Stimulated activated CD4-positive, alpha-beta T cell treated with anti-CD3 and anti-CD28 coated beads, Interleukin-2, amount 100 ng/mL, for 4 hours (primary cell): Measurements from ENCODE around the gene PHOX2B.

ENCODE experiments used
- DNase-seq: peaks from one replicate; pipeline ENCODE4 v3.0.0-alpha.2; 2020; ENCODE audit warnings: low read depth

The PHOX2B gene

DNA sequence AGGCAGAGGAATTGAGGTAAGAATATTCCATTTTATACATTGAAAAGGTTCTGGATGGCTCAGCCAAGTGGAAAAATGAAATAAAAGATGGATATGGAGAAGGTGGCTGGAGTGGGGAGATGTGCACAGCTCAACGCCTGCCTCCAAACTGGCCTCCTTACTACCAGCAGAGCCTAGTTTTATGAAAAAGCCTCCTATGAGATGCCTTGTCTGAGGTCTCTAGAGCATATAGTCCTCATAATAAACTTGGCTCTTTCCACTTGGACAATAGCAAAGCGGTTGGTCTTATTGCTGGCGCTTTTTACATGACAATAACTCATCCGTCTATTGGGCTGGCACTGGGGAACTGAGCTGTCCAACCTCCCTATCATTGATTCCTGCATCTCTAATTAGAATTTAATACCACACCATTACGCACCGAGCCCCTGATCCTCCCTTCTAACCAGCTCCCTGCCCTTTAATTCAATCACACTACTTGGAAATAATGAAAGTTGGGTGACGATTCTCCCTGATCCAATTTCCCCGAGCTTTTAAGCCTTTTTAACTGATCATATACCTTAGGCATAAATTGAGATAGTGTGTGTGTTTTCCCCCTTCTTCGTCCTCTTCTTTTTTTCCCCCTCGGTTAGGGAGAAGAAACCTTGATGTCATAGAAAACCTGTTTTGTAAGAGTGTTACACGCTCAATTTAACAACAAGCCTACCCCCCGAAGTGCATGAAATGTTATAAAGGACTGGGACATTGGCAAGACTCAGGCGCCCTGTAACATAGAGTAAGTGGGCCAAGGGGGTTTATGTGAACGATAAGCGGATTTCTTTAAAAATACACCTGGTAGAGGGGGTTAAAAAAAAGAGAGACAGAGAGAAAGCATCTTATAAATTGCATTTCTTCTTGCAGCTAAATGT is at the start of gene PHOX2B:
Gene PHOX2B, minus strand, starts transcription at position 155 of the 905 bp plus-strand sequence. Its CDS starts 115 bp downstream, at position 40.
- DNase-seq, result no peak

GRCh38 chr4:41797260-41797659 is 48.7 kb upstream of the PHOX2B start:
- DNase-seq, result no peak

DNA sequence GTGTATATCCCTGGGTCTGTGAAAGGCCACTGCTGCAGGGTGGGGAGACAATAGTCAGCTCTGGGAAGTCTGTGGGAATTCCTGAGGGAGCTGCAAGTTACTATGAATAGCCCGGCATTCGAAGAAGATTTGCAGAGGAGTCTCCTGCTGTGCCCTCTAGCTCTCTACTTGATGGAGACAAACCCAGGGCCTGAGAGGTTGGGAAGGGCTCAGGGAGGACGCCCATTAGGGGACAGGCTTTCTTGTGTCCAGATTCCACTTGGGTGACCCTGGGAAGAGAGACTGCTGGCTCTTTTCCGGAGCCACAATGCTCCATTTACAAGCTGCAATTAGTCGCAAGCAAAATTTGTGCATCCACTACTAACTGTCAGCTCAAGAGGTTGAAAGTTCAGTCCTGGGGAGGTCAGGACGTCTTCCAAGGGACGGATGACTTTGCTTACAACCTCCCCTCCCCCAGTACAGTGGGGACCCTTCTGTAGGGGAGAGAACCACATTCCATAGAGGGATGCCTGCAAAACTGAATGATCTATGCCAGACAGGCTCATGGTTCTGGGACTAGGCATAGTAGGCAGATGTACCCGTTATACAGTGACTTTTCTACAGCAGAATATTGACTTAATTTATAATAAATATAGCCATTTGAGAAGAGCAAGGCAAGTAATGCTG is 48.2 kb upstream of the PHOX2B start:
- no peak for DNase-seq

GRCh38 chr4:41795796-41796385 is 47.4 kb upstream of the PHOX2B start:
- DNase-seq, result no peak

GRCh38 chr4:41792166-41792565 is 43.6 kb upstream of the PHOX2B start:
- DNase-seq, result no peak

DNA sequence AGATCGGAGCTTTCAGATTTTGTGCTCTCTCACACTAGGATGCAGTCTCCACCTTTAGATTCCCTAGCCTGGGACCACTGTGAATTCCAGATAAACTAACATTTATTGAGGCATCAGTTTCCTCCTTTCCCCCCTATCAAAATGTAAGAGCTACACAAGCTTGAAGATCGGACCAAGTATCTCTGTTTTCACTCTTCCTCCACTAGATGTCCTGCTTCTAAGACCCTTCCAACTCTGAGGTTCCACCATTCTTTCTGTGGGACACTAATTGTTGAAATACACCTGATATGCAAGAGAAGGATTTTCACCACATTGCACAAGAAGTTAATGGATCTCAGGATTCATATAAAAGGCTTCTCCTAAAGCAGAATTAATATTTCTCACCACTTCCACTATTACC is 43.0 kb upstream of the PHOX2B start:
- no peak for DNase-seq

- no peak for DNase-seq
These were observed 39.4 kb upstream of the PHOX2B start for GRCh38 chr4:41787931-41788330.

DNA sequence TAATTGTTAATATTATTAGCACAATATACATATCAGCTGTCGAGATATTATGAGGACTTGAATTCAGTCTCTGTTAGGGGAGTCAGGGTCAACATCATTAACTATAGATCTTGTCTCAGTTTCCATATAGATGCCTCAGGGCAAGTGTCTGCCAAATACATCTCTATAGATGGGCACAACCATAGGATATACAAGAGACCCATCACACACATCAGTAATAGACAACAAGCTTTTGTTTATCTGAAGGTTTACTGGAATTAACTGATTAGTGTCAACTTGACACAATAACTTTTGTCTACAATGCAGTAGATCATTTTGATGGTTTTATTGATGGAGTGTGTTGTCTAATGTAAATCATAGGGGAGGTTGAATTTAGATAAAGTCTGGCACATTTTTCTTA is 37.1 kb upstream of the PHOX2B start:
- no peak for DNase-seq

DNA sequence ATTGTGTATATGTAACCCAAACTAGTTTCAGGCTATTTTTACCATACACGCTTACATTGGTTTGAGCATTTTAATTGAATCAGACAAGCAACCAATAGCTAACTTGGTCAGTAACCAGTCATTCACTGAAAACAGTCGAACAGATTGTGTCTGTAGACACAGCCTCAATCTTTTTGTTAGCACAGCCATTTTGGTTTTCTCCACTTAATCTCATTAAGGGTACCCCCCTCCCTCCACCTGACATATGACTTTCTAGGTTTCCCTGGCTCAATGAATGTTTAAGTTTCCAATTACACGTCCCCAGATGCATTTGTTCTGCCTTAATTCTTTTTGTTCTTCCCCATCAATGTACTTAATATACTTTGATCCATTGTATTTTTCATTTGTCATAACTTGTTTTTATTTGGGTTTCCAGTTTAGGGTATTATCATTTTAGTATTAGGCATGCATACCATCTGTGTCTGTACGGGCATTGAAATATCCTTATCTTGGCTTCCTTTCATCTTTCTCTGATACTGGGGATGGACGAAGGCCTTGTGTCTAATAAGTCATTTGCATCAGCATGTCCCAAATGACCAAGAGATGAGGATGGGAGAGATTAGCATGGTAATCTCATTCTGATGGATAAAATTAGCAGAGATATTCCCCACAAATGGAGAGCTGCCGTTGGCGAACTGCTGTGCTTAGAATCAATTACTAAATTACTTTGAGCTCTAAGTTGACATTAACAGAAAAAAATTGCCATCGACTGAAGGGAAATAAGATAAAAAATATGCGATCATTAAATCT is 35.9 kb upstream of the PHOX2B start:
- DNase-seq, result no peak

GRCh38 chr4:41776466-41776865 is 27.9 kb upstream of the PHOX2B start:
- DNase-seq, result no peak

DNA sequence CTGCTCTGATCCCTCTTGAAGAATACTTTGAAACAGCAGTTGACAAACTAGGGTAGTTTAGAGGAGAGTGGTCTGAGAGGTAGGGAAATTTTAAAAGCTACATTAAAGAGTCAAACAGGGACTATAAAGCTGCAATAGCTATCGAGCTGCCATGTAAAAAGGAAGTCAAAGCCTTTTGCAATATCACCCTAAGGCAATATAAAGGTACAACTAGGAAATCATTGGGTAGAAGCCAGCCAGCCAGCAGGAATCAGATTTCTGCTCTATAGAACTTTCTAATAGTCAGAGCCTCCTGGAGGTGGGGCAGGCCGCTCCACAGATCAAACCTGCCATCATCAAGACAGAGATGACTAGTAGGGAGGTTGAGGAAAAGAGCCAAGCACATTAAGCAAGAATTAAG is 15.2 kb upstream of the PHOX2B start:
- no peak for DNase-seq

DNA sequence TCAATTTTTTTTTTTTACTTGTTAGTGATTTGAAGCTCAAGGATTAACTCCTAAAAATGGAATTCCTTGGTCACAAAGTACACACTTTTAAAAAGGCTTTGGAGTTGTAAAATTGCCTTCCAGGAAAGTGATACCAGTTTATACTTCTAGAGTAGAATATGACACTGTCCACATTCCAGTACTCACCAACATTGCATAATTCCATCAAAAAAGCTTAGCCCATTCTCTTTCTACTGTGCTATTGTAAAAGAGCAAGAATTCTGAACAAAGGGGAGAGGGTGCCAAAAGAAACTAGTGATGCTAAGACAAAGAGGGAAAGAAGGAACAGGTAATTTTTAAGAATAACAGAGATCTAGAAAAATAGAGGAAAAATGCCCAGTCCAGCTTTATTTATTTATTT is 10.4 kb upstream of the PHOX2B start:
- DNase-seq, result no peak

- no peak for DNase-seq
These were observed 9.1 kb upstream of the PHOX2B start for GRCh38 chr4:41757521-41758156.

- DNase-seq, result no peak
These were observed 5.4 kb upstream of the PHOX2B start for GRCh38 chr4:41753942-41754341.

GRCh38 chr4:41752081-41752836 is 3.7 kb upstream of the PHOX2B start:
- no peak for DNase-seq

GRCh38 chr4:41751449-41752061 is 3.0 kb upstream of the PHOX2B start:
- DNase-seq, result no peak

DNA sequence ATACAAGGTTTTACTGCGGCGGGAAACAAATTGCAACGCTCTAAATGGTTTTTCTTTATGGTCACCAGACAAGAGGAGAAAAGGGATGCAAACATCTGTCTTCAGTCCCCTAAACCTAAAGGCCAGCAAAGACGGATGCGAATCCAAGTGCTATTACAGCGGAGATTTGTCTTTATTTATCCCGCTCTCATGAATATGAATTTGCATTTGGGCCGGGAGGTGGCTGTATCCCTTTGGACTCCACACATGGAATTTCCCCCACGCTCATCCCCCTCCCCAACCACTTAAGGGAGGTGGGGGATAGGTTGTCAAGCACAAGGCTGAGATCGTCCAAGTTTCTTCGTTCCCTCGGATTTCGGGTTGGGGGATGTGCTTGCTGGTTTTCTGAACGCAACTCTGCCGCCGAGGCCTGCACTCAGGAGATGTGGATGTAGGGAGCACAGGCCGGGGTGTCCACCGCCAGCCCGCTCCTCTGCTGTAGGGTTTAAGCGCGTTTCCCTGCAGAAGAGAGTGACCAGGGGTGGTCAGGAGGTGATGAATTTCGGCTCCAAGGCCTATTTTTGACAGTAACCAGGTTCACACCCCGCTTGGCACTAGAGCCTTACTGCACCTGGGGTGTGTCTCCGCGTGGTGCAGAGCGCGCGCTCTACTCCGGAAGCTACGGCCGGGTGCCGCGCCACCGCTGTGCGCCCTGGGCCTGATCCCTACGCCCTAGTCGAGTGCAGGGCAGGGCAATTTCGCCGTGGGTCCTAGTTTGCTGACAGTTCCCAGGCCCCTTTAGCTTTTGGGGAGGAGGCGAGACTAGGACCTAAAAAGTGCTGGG is 2.3 kb upstream of the PHOX2B start:
- DNase-seq, result no peak

GRCh38 chr4:41750121-41750625 is 1.6 kb upstream of the PHOX2B start:
- no peak for DNase-seq

GRCh38 chr4:41749631-41750039 is 1.1 kb upstream of the PHOX2B start:
- no peak for DNase-seq
